Endothelial cell (in vitro differentiated cells): ENCODE measurements around the gene GRID1. TPM values are rescaled to one million over a fixed set of nuclear protein-coding genes. Genes with fewer than 3 reads are reported as not detected.

Source experiments
- DNase-seq: peaks from one replicate; pipeline ENCODE4 v3.0.0; 2021; ENCODE audit warnings: low spot score
- H3K27ac Mint-ChIP-seq: one replicate; pipeline ENCODE4 v1.8.0; 2021; ENCODE audit warnings: mixed read lengths, inconsistent platforms; ENCODE audit not compliant: unreplicated experiment
- H3K27me3 Mint-ChIP-seq: one replicate; pipeline ENCODE4 v1.8.0; 2021; ENCODE audit warnings: mild to moderate bottlenecking, moderate library complexity, mixed read lengths, inconsistent platforms; ENCODE audit not compliant: unreplicated experiment
- H3K36me3 Mint-ChIP-seq: one replicate; pipeline ENCODE4 v1.8.0; 2021; ENCODE audit warnings: mild to moderate bottlenecking, low read depth, mixed read lengths, inconsistent platforms; ENCODE audit not compliant: unreplicated experiment
- H3K4me1 Mint-ChIP-seq: one replicate; pipeline ENCODE4 v1.8.0; 2021; ENCODE audit warnings: mild to moderate bottlenecking, mixed read lengths, inconsistent platforms; ENCODE audit not compliant: unreplicated experiment
- H3K4me3 Mint-ChIP-seq: one replicate; pipeline ENCODE4 v1.8.0; 2021; ENCODE audit warnings: mild to moderate bottlenecking, mixed read lengths, inconsistent platforms; ENCODE audit not compliant: unreplicated experiment
- H3K9me3 Mint-ChIP-seq: one replicate; pipeline ENCODE4 v1.8.0; 2021; ENCODE audit warnings: mixed read lengths, inconsistent platforms; ENCODE audit not compliant: unreplicated experiment
- CTCF ChIP-seq: fragments of 200-600 bp; sonication (generic); IDR thresholded peaks from one replicate; pipeline ENCODE4 v1.5.0; 2021; ENCODE audit warnings: antibody characterized with exemption; ENCODE audit not compliant: unreplicated experiment
- total RNA-seq: library from RNA; stranded (reverse); fragmentation: NEBNext Ultra II Directional; extraction: Animal tissue kit (Norgen Biotek cat#: 25700); gene quantifications from one replicate; pipeline ENCODE4 v1.2.1, GENCODE V29; 2021; ENCODE audit not compliant: unreplicated experiment

GRID1 gene
- total RNA-seq, 1 donor from 2014 or later, result 0.26 TPM

GRCh38 chr10:86359954-86360353 lies 6.6 kb downstream of the GRID1 start:
- TF ChIP-seq CTCF, result no peak
- Mint-ChIP-seq H3K4me1 (peaks cover 3% of the 10 kb centered on the region), H3K9me3 (no peaks in the 10 kb centered on the region), H3K27me3 (peaks cover 16% of the 10 kb centered on the region), H3K4me3 (no peak overlapping the region), H3K36me3 (no peaks in the 10 kb centered on the region), H3K27ac (no peak overlapping the region)
- DNase-seq, result no peak

- no peak overlapping the region for H3K27ac Mint-ChIP-seq
- TF ChIP-seq CTCF, result no peak
- no peak overlapping the region for H3K4me3 Mint-ChIP-seq
- H3K36me3 Mint-ChIP-seq, result no peaks in the 10 kb centered on the region
- peaks cover 1% of the 10 kb centered on the region for H3K4me1 Mint-ChIP-seq
- peaks cover 16% of the 10 kb centered on the region for H3K27me3 Mint-ChIP-seq
- no peaks in the 10 kb centered on the region for H3K9me3 Mint-ChIP-seq
- DNase-seq, result no peak
Measured at GRCh38 chr10:86359111-86359510, 7.5 kb downstream of the GRID1 start.

- no peaks in the 10 kb centered on the region for H3K36me3 Mint-ChIP-seq
- DNase-seq, result no peak
- no peaks in the 10 kb centered on the region for H3K9me3 Mint-ChIP-seq
- TF ChIP-seq CTCF, result no peak
- H3K27ac Mint-ChIP-seq, result no peak overlapping the region
- no peaks in the 10 kb centered on the region for H3K4me1 Mint-ChIP-seq
- H3K4me3 Mint-ChIP-seq, result no peak overlapping the region
- peaks cover 11% of the 10 kb centered on the region for H3K27me3 Mint-ChIP-seq
Measured at GRCh38 chr10:86357676-86358075, 8.9 kb downstream of the GRID1 start.

- no peaks in the 10 kb centered on the region for H3K36me3 Mint-ChIP-seq
- peaks cover 6% of the 10 kb centered on the region for H3K27me3 Mint-ChIP-seq
- H3K4me1 Mint-ChIP-seq, result no peaks in the 10 kb centered on the region
- no peak overlapping the region for H3K4me3 Mint-ChIP-seq
- no peak for DNase-seq
- TF ChIP-seq CTCF, result no peak
- no peak overlapping the region for H3K27ac Mint-ChIP-seq
- no peaks in the 10 kb centered on the region for H3K9me3 Mint-ChIP-seq
Measured at GRCh38 chr10:86357041-86357440, 9.6 kb downstream of the GRID1 start.

GRCh38 chr10:86356296-86356695 lies 10.3 kb downstream of the GRID1 start:
- Mint-ChIP-seq H3K9me3 (no peaks in the 10 kb centered on the region), H3K4me1 (no peaks in the 10 kb centered on the region), H3K27me3 (peaks cover 6% of the 10 kb centered on the region), H3K4me3 (no peak overlapping the region), H3K36me3 (no peaks in the 10 kb centered on the region), H3K27ac (no peak overlapping the region)
- no peak for TF ChIP-seq CTCF
- DNase-seq, result no peak
